B cell (primary cell): ENCODE results near the gene RAP1A. TPM values are rescaled to one million over a fixed set of nuclear protein-coding genes. Genes with fewer than 3 reads are reported as not detected.

Source experiments
- ATAC-seq: fragments of 200-7000 bp; cut with Tn5 transposase; one replicate; pipeline ENCODE4 v1.10.0; 2021; ENCODE audit warnings: low read depth, mild to moderate bottlenecking, moderate number of reproducible peaks, moderate library complexity
- CTCF ChIA-PET: fragments of 350-600 bp; sonication (Branson Sonifier 250); formaldehyde crosslinking; loops from one replicate; lab custom pipeline; 2021; ENCODE audit warnings: antibody characterized with exemption, inconsistent platforms; lab: Charles Lee
- POLR2A ChIA-PET: fragments of 350-600 bp; sonication (Branson Sonifier 250); formaldehyde crosslinking; loops from one replicate; lab custom pipeline; 2021; ENCODE audit warnings: antibody characterized with exemption; lab: Charles Lee
- DNase-seq: peaks from one replicate; pipeline ENCODE4 v3.0.0; 2013
- H2AFZ ChIP-seq: 2 replicates; pipeline ENCODE4 v1.6.1; 2012; ENCODE audit warnings: mild to moderate bottlenecking, low read depth, low read length; ENCODE audit not compliant: insufficient read depth, poor library complexity, severe bottlenecking
- H3K27ac ChIP-seq, 2 donors: 1 replicate in 1 of 2; 2 replicates in 1 of 2; pipeline ENCODE4 v1.5.1; 2012 to 2013; ENCODE audit warnings: low read length in 2 of 2, mild to moderate bottlenecking in 2 of 2, moderate library complexity in 1 of 2
- H3K27me3 ChIP-seq, 4 experiments: fragments of 200-600 bp in 1 of 4; sonication (generic) in 1 of 4; replicated peaks in 1 of 4; 1 replicate in 2 of 4; 2 replicates in 2 of 4; pipeline versions ENCODE4 v1.6.1 to v1.7.0; 2013 to 2016; ENCODE audit warnings: low read length in 3 of 4, mild to moderate bottlenecking in 2 of 4, mixed read lengths in 1 of 4, moderate library complexity in 1 of 4; ENCODE audit not compliant: insufficient read depth in 4 of 4, control insufficient read depth in 3 of 4; ENCODE audit errors: control extremely low read depth in 1 of 4
- H3K36me3 ChIP-seq, 2 experiments: replicated peaks in 1 of 2; 1 replicate in 1 of 2; 2 replicates in 1 of 2; pipeline versions ENCODE4 v1.6.1 to v1.7.1; 2013; ENCODE audit warnings: low read length in 1 of 2; ENCODE audit not compliant: insufficient read depth in 2 of 2, control insufficient read depth in 1 of 2; ENCODE audit errors: control extremely low read depth in 1 of 2, extremely low read depth in 1 of 2
- H3K4me1 ChIP-seq, 2 donors: fragments of 200-600 bp in 1 of 2; sonication (generic) in 1 of 2; 1 replicate in 1 of 2; 2 replicates in 1 of 2; pipeline versions ENCODE4 v1.5.1 to v1.6.1; 2013 to 2017; ENCODE audit warnings: low read length in 2 of 2; ENCODE audit not compliant: control insufficient read depth in 2 of 2, insufficient read depth in 2 of 2
- H3K4me2 ChIP-seq: replicated peaks from 2 replicates; pipeline ENCODE3; 2012; ENCODE audit warnings: mild to moderate bottlenecking, low read depth, low read length; ENCODE audit not compliant: poor library complexity, severe bottlenecking
- H3K4me3 ChIP-seq, 5 experiments: fragments of 200-600 bp in 1 of 5; sonication (generic) in 1 of 5; 1 replicate in 3 of 5; 2 replicates in 2 of 5; pipeline versions ENCODE4 v1.5.1 to v1.7.0; 2011 to 2016; ENCODE audit warnings: low read length in 4 of 5, mild to moderate bottlenecking in 4 of 5, low read depth in 2 of 5, control low read depth in 1 of 5, moderate library complexity in 1 of 5; ENCODE audit not compliant: insufficient read depth in 1 of 5; ENCODE audit errors: control extremely low read depth in 1 of 5, extremely low read depth in 1 of 5
- H3K79me2 ChIP-seq: fragments of 200-600 bp; sonication (generic); one replicate; pipeline ENCODE4 v1.6.0; 2016; ENCODE audit warnings: low read length; ENCODE audit not compliant: control insufficient read depth, insufficient read depth
- H3K9ac ChIP-seq: fragments of 200-600 bp; sonication (generic); 2 replicates; pipeline ENCODE4 v1.6.1; 2017; ENCODE audit warnings: mild to moderate bottlenecking, low read length, moderate library complexity
- H3K9me3 ChIP-seq, 3 donors: one replicate each; pipeline versions ENCODE4 v1.6.1 to v1.7.1; 2013; ENCODE audit warnings: low read length in 2 of 3; ENCODE audit not compliant: control insufficient read depth in 2 of 3, insufficient read depth in 1 of 3; ENCODE audit errors: control extremely low read depth in 1 of 3
- H4K20me1 ChIP-seq: 2 replicates; pipeline ENCODE4 v1.6.0; 2012; ENCODE audit warnings: mild to moderate bottlenecking, low read length; ENCODE audit not compliant: insufficient read depth, control insufficient read depth, poor library complexity, severe bottlenecking
- H3K27ac Mint-ChIP-seq: one replicate; pipeline ENCODE4 v1.8.0; 2021; ENCODE audit warnings: mixed read lengths
- H3K27me3 Mint-ChIP-seq: one replicate; pipeline ENCODE4 v1.8.0; 2021; ENCODE audit warnings: mixed read lengths
- H3K4me1 Mint-ChIP-seq: one replicate; pipeline ENCODE4 v1.8.0; 2021; ENCODE audit warnings: mixed read lengths
- H3K4me3 Mint-ChIP-seq: one replicate; pipeline ENCODE4 v1.8.0; 2021; ENCODE audit warnings: mixed read lengths
- H3K9me3 Mint-ChIP-seq: one replicate; pipeline ENCODE4 v1.8.0; 2022; ENCODE audit warnings: mixed read lengths; ENCODE audit not compliant: insufficient read depth
- EZH2 ChIP-seq: IDR thresholded peaks from 2 replicates; pipeline ENCODE4 v1.6.1; 2012; ENCODE audit warnings: borderline replicate concordance, low read depth, mild to moderate bottlenecking, moderate library complexity, low read length; ENCODE audit not compliant: insufficient read depth, poor library complexity, severe bottlenecking
- WGBS: methylation state at CpG from one replicate; pipeline ENCODE4 v1.1.5; 2013; ENCODE audit warnings: missing lambda C conversion rate; ENCODE audit not compliant: insufficient coverage; 5-methylcytosine and 5-hydroxymethylcytosine counted together
- intact Hi-C: fragments of 100-400 bp; cut with micrococcal nuclease; formaldehyde crosslinking; loops from one replicate; pipeline ENCODE4 v1.10.0; 2022
- polyA plus RNA-seq: library from polyadenylated mRNA; depleted of rRNA; stranded (reverse); fragments of >200 nt; gene quantifications from 2 replicates; pipeline ENCODE4 v1.2.3, GENCODE V29; 2012
- total RNA-seq, 2 donors: library from RNA; stranded (reverse); fragments of 120-200 nt in 1 of 2; gene quantifications; 1 replicate in 1 of 2; 2 replicates in 1 of 2; pipeline versions ENCODE4 v1.2.3 to v1.2.4, GENCODE V29; 2013 to 2022
- TF ChIP-seq, protein P1 (sequence below): fragments of 200-600 bp; IDR thresholded peaks from one replicate; pipeline ENCODE4 v1.8.0; 2022; ENCODE audit warnings: antibody characterized with exemption, mild to moderate bottlenecking

The RAP1A gene
- total and polyA plus RNA-seq, 2 donors (not counting 1 experiment from before 2014, with no cell fraction given) = 32.6 to 75.3 TPM

- no peaks in the 10 kb centered on the region for H3K9me3 Mint-ChIP-seq
- H3K4me1 ChIP-seq = peaks cover 64 to 77% of the 10 kb centered on the region in 2 donors
- H3K9me3 ChIP-seq = no peaks in the 10 kb centered on the region
- ATAC-seq = no peak
- whole genome bisulfite sequencing = no CpG with 5 or more reads among the region's 1 CpG
- H3K4me2 ChIP-seq = peak overlapping the region; percentile 53
- POLR2A ChIA-PET = interaction anchor here (0.6 kb wide), 1 partner anchor 10 kb away, joined by 6 read pairs; no protein-coding TSS in a partner anchor
- CTCF ChIA-PET = interaction anchor here (7.1 kb wide), 1 partner anchor 116 kb away, joined by 48 read pairs; no protein-coding TSS in a partner anchor
- peak overlapping the region; percentile 72 for H3K4me3 Mint-ChIP-seq
- DNase-seq = no peak
- H3K27ac Mint-ChIP-seq = peak overlapping the region; percentile 64
- peaks cover 16% of the 10 kb centered on the region for H4K20me1 ChIP-seq
- H3K4me3 ChIP-seq = no peak overlapping the region
- H3K27me3 ChIP-seq = no peaks in the 10 kb centered on the region
- H3K9ac ChIP-seq = no peak overlapping the region
- H3K27ac ChIP-seq = peak overlapping the region in 1 of 2 donors; percentile 69
- H3K79me2 ChIP-seq = peaks cover 100% of the 10 kb centered on the region
- H3K27me3 Mint-ChIP-seq = no peaks in the 10 kb centered on the region
- no peak overlapping the region for H2AFZ ChIP-seq
- TF ChIP-seq EZH2 = no peak
- TF ChIP-seq, protein P1, sequence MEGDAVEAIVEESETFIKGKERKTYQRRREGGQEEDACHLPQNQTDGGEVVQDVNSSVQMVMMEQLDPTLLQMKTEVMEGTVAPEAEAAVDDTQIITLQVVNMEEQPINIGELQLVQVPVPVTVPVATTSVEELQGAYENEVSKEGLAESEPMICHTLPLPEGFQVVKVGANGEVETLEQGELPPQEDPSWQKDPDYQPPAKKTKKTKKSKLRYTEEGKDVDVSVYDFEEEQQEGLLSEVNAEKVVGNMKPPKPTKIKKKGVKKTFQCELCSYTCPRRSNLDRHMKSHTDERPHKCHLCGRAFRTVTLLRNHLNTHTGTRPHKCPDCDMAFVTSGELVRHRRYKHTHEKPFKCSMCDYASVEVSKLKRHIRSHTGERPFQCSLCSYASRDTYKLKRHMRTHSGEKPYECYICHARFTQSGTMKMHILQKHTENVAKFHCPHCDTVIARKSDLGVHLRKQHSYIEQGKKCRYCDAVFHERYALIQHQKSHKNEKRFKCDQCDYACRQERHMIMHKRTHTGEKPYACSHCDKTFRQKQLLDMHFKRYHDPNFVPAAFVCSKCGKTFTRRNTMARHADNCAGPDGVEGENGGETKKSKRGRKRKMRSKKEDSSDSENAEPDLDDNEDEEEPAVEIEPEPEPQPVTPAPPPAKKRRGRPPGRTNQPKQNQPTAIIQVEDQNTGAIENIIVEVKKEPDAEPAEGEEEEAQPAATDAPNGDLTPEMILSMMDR = no peak
- peaks cover 3 to 5% of the 10 kb centered on the region in 2 experiments for H3K36me3 ChIP-seq
- peaks cover 80% of the 10 kb centered on the region for H3K4me1 Mint-ChIP-seq
- intact Hi-C loops = loop anchor here (10.0 kb wide), 2 partner anchors 50 to 500 kb away; no protein-coding TSS in a partner anchor
Observed at GRCh38 chr1:111625276-111625675, 5.7 kb downstream of the RAP1A start.

DNA sequence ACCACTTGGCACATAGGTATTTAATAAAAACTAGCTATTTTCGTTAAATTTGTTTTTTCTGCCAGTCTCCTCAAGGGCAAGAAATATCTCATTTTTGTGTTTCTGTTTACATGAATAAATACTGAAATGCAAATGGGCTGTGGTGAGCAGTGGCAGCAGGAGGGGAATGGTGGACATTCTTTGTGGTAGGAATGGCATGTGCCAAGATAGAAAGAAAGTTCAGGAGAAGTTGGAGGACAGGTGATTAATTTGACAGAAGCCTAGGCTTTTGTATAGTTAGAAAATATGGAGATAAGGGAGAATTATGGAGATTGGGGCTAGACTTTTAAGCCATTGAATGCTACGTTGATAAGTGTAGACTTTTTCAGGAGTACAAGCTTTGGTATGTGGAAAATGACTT, 8.6 kb downstream of the RAP1A start:
- H3K79me2 ChIP-seq = peaks cover 100% of the 10 kb centered on the region
- ChIA-PET POLR2A (no interaction called here), CTCF (interaction anchor here (1.0 to 2.2 kb wide), 5 partner anchors 35 to 120 kb away, joined by 3 to 11 read pairs (median 5); no protein-coding TSS in a partner anchor)
- H3K4me2 ChIP-seq = peak overlapping the region; percentile 47
- DNase-seq (no peak), ATAC-seq (no peak)
- peaks cover 46 to 68% of the 10 kb centered on the region in 2 donors for H3K4me1 ChIP-seq
- intact Hi-C loops = loop anchor here (1.0 to 10.0 kb wide), 3 partner anchors 8 to 503 kb away; no protein-coding TSS in a partner anchor
- no peak overlapping the region for H3K4me3 ChIP-seq
- H3K4me1 Mint-ChIP-seq = peaks cover 78% of the 10 kb centered on the region
- no peaks in the 10 kb centered on the region for H3K27me3 ChIP-seq
- H2AFZ ChIP-seq = no peak overlapping the region
- peaks cover 2 to 3% of the 10 kb centered on the region in 2 experiments for H3K36me3 ChIP-seq
- peak overlapping the region; percentile 54 for H3K4me3 Mint-ChIP-seq
- WGBS = no CpG with 5 or more reads among the region's 2 CpGs
- peak overlapping the region; percentile 72 for H3K27ac Mint-ChIP-seq
- peak overlapping the region in 1 of 2 donors; percentile 67 for H3K27ac ChIP-seq
- TF ChIP-seq, protein P1 = no peak
- no peak for TF ChIP-seq EZH2
- H3K27me3 Mint-ChIP-seq = no peaks in the 10 kb centered on the region
- H3K9me3 Mint-ChIP-seq = no peaks in the 10 kb centered on the region
- H3K9me3 ChIP-seq = no peaks in the 10 kb centered on the region
- H3K9ac ChIP-seq = no peak overlapping the region
- H4K20me1 ChIP-seq = peaks cover 34% of the 10 kb centered on the region
